IPS-18a (cell line): ENCODE results near the gene DDAH1.
A peak's percentile ranks its signal among the peaks of the same experiment; 100 is the strongest.

ENCODE experiments used
- H3K27ac ChIP-seq: one replicate; pipeline ENCODE4 v1.5.1; 2013; ENCODE audit warnings: low read length
- H3K27me3 ChIP-seq: one replicate; pipeline ENCODE4 v1.6.1; 2013; ENCODE audit warnings: mild to moderate bottlenecking, low read length; ENCODE audit not compliant: control insufficient read depth, insufficient read depth
- H3K36me3 ChIP-seq: one replicate; pipeline ENCODE4 v1.6.1; 2013; ENCODE audit warnings: low read depth, low read length; ENCODE audit not compliant: control insufficient read depth
- H3K4me1 ChIP-seq: one replicate; pipeline ENCODE4 v1.6.1; 2013; ENCODE audit warnings: low read depth, low read length; ENCODE audit not compliant: control insufficient read depth
- H3K4me3 ChIP-seq: one replicate; pipeline ENCODE4 v1.5.1; 2013; ENCODE audit warnings: low read length
- H3K9ac ChIP-seq: one replicate; pipeline ENCODE4 v1.6.1; 2013; ENCODE audit warnings: mild to moderate bottlenecking, low read length, moderate library complexity
- H3K9me3 ChIP-seq: one replicate; pipeline ENCODE4 v1.6.1; 2013; ENCODE audit warnings: low read depth, low read length; ENCODE audit not compliant: control insufficient read depth

DDAH1 gene

DNA sequence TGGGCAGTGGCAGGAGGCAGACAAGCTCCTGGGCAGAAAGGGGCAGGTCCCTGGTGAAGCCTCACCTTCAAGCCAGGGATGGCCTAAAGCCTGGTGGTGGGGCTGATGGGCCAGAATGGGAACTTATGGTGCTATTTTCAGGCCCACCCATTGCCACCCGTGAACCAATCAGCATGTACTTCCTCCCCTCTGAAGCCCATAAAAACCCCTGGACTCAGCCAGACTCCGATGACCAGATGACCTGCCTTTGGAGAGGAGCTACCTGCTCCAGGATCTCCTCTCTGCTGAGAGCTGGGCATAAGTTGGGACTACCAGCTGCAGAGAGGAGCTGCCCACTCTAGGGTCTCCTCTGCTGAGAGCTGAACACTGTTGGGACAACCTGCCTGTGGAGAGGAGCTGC lies 180.8 kb downstream of the DDAH1 start:
- Histone ChIP-seq H3K9ac (no peak overlapping the region), H3K4me1 (peaks cover 4% of the 10 kb centered on the region), H3K9me3 (no peaks in the 10 kb centered on the region), H3K27ac (no peak overlapping the region), H3K4me3 (no peak overlapping the region), H3K36me3 (no peaks in the 10 kb centered on the region), H3K27me3 (no peaks in the 10 kb centered on the region)

DNA sequence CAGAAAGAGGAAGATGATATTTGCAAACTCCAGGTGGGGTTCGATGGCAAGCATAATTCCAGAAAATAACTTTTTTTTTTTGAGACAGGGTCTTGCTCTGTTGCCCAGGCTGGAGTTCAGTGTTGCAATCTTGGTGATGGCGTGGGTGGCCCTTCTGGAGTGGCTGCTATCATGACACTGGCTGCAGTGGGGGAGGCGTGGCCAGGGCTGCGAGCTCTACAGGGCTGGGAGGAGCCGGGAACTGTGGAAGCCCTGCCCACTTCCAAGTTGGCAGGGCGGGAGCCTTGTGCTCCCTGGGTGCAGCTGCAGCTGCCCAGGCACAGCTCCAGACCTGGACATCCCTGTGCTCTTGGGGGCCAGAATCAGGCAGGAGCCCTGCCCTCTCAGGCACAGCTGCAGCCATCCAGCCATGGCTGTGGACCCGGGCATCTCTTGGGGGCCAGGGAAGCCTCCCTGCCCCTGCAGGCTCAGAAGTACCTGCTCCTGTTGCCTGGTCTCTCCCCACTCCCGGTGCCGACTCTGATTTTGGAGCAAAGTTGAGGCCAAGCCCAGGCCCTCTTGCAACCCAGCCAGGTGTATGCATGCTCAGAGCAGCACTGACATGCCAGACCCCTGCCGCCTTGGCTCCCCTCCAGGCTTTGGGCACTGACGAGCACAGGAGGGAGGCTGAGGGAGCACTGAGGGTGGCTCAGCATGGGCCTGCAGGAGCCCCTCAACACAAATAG lies 181.3 kb downstream of the DDAH1 start:
- Histone ChIP-seq H3K9me3 (no peaks in the 10 kb centered on the region), H3K27me3 (no peaks in the 10 kb centered on the region), H3K27ac (no peak overlapping the region), H3K9ac (no peak overlapping the region), H3K4me3 (no peak overlapping the region), H3K4me1 (peaks cover 4% of the 10 kb centered on the region), H3K36me3 (no peaks in the 10 kb centered on the region)

DNA sequence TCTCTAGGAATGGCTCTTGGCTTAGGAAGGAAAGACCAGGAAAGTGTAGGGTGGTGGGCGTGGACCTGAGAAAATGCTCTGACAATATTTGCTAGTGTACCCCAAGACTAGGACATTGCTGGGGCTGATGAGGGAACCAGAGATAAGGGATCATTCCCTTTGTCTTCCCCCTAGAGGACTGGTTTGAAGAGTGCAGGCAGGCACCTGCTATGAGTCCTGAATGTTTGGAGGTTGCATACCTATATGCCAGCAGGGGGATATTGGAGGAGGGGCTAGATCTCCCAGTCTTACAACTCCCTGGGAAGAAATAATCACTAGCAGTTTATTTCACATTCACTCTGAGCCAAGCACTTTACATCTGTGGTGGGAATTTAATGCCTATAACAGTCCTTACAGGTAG lies 182.5 kb downstream of the DDAH1 start:
- no peaks in the 10 kb centered on the region for H3K9me3 ChIP-seq
- H3K27ac ChIP-seq, result no peak overlapping the region
- no peak overlapping the region for H3K9ac ChIP-seq
- H3K27me3 ChIP-seq, result no peaks in the 10 kb centered on the region
- H3K4me3 ChIP-seq, result no peak overlapping the region
- no peaks in the 10 kb centered on the region for H3K36me3 ChIP-seq
- H3K4me1 ChIP-seq, result peaks cover 4% of the 10 kb centered on the region

DNA sequence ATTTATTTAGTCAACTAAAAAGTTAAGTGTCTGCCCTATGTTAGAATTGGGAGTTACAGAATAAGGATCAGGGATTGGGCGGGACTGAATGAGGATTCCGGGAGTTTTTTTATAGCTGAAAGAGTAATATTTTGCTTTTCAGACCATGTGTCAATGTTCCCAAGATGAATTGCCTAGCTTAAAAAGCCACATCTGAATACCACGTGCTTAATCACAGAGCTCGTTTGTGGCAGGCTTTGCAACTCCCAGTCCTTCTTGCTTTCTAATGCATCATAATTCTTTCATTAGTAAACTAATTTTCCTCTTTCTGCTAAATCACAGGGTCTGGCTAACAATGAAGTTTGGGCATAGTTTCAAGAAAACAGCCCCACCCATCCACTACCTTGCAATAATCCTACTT lies 184.3 kb downstream of the DDAH1 start:
- Histone ChIP-seq H3K27me3 (no peaks in the 10 kb centered on the region), H3K36me3 (no peaks in the 10 kb centered on the region), H3K4me3 (no peak overlapping the region), H3K27ac (no peak overlapping the region), H3K4me1 (peaks cover 7% of the 10 kb centered on the region), H3K9me3 (no peaks in the 10 kb centered on the region), H3K9ac (no peak overlapping the region)

DNA sequence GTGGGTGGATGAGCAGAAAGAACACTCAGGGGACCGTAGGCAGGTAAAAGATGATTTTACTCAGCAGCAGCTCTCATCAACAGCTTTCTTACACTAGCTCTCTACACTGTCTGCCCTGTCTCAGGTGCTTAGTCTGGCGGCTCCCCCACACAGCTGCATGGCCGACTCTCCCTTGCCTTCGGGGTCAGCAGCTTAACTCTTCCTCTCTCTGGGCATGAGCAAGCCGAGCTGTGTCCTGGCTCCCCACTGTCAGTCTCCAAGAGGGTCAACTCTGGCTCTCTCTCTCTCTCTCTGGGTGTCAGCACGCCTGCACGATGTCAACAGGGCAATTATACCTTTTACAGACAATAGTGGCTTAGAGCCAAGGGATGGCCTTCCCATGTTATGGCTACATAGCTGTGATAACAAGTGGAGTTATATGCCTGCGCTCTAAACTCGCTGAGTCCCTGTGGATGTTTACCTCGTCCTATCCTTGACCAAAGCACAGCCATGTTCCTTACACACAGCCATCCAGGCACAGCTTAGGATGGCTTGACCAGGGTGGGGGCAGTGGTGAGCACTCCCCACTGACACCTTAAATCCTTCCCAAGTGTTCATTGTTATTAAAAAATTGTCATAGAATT lies 185.4 kb downstream of the DDAH1 start:
- no peak overlapping the region for H3K27ac ChIP-seq
- H3K9ac ChIP-seq, result no peak overlapping the region
- H3K4me1 ChIP-seq, result peaks cover 16% of the 10 kb centered on the region
- H3K36me3 ChIP-seq, result no peaks in the 10 kb centered on the region
- no peaks in the 10 kb centered on the region for H3K27me3 ChIP-seq
- H3K9me3 ChIP-seq, result no peaks in the 10 kb centered on the region
- no peak overlapping the region for H3K4me3 ChIP-seq

DNA sequence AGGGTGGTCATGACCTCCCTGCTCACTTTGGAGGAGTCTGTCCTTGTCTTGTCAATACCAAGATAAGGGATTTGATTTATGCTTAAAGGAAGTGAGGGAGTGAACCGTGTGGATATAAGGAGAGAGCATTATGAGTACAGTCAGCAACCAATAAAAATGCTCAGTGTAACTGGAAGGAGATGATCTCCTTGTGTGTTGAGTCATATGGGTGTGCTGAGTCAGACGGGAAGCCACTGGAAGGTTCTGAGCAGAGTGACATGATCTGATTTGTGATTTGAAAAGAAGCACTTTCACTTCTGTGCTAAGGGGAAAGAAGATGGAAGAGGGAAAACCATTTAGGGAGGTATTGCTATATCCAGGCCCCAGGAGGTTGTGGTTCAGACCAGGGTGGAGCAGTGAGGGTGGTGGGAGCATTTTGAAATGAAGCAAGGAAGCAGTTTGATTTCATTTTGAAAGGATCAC lies 186.1 kb downstream of the DDAH1 start:
- H3K4me3 ChIP-seq, result no peak overlapping the region
- peaks cover 21% of the 10 kb centered on the region for H3K4me1 ChIP-seq
- no peak overlapping the region for H3K9ac ChIP-seq
- no peaks in the 10 kb centered on the region for H3K27me3 ChIP-seq
- no peaks in the 10 kb centered on the region for H3K36me3 ChIP-seq
- no peak overlapping the region for H3K27ac ChIP-seq
- no peaks in the 10 kb centered on the region for H3K9me3 ChIP-seq

DNA sequence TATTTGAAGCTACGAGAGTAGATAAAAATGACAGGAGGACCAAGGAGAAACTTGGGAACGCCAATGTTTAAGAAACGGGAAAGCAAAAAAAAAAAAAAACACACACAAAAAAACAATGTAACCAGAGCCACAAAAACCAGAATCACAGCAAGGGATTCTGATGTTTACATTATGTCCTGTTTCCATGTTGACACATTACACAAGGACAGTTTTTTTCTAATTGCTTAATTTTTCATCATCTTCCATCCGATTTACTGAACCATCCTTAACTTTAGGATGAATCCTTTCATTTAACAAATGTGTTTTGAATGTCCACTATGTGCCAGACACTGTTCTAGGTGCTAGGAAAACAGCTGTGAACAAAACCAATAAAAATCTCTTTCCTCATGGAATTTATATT lies 187.2 kb downstream of the DDAH1 start:
- Histone ChIP-seq H3K36me3 (no peaks in the 10 kb centered on the region), H3K27me3 (no peaks in the 10 kb centered on the region), H3K27ac (no peak overlapping the region)

DNA sequence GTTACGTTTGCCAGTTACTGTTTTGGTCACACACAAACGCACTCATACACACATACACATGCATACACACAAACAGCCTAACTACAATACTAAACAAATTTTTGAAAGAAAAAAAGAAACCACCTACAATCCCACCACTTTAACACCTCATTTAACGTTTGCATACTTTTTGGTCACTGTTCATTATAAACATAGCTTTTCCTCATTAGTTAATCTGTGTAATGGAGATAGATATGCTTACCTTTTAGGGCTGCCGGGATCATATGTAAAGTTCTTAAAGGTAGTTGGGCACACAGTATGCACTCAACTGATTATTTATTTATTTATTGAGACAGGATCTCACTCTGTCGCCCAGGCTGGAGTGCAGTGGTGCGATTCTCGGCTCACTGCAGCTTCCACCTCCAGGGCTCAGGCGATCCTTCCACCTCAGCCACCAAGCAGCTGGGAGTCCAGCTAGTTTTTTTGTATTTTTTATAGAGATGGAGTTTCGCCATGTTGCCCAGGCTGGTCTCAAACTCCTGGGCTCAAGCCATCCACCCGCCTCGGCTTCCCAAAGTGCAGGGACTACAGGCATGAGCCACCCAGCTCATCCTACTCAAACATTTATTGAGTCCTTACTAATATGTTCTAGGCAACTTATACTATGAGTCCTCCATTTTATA lies 187.8 kb downstream of the DDAH1 start:
- H3K27me3 ChIP-seq, result no peaks in the 10 kb centered on the region
- H3K27ac ChIP-seq, result peak overlapping the region; percentile 18
- peak overlapping the region; percentile 79 for H3K4me3 ChIP-seq
- H3K4me1 ChIP-seq, result peaks cover 18% of the 10 kb centered on the region
- H3K36me3 ChIP-seq, result no peaks in the 10 kb centered on the region
- H3K9me3 ChIP-seq, result no peaks in the 10 kb centered on the region
- H3K9ac ChIP-seq, result peak overlapping the region; percentile 43

More for the DNA sequence above, 187.2 kb downstream of the DDAH1 start:
- H3K4me3 ChIP-seq, result no peak overlapping the region
- no peaks in the 10 kb centered on the region for H3K9me3 ChIP-seq
- H3K4me1 ChIP-seq, result peaks cover 21% of the 10 kb centered on the region
- no peak overlapping the region for H3K9ac ChIP-seq

DNA sequence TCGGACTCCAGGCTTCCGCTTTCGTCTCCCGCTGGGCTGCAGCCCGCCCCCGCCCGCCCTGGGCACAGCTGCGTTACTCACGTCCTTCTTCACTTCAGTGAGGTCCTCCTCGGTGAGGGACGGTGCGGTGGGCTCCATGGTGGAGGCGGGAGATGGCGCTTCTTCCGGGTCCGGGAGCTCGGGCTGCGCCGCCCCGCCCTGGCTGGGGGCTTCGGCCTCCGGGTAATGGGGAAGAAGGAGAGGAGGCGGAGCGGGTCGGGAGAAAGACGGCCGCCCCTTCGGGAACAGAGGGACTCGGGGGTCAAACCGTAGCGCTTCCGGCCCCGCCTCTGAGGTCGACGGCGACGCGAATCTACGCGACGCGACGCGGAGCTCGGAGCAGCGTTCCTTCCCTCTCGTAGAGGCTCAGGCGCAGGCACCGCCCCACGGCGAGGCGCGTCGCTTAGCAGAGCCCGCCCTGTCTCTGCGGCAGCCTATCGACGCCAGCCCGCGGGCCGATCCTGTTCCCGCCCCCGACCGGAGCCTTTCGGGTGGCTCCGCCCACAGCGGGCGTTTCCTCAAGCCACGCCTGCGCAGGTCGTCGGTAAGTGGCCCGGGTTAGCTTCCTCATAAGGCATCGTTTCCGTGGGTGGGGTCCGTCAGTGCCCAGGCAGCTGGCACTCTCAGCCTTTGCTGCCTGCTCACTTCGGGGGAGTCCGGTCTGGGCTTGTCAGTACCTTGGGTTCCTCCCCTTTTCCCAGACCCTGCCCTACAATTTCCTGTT lies 188.6 kb downstream of the DDAH1 start, which contains the start of gene BCL10:
TSS of gene BCL10 (minus strand) at position 418 of the 763 bp plus-strand sequence. CDS start at position 138, 280 bp downstream.
- Histone ChIP-seq H3K4me3 (peak within 1 kb of the TSS; percentile 100), H3K4me1 (peaks cover 17% of the 10 kb centered on the region), H3K27me3 (no peaks in the 10 kb centered on the region)

DNA sequence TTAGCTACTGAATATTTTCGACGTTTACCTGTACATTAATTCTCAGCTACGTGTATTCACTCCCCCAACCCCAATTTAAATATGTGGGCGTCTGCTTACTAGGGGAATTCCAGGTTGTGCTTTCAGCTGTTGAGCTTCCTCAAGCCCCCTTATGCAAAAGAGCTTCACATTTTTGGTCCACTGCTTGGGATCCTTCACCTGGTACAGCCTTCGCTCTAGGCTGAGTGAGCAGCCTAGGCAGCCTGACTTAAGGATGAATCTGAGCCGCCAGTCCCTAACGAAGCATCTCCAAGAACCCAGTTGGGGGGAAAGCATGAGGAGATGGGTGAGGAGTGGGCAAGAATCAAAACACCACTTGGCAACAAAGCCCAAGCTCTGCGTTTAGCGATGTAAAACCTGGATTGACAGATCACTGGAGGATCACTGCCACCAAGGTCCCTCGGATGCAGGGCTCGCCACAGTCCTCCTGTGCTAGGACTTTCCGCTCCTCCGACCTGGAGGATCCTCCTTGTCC lies 189.2 kb downstream of the DDAH1 start:
- Histone ChIP-seq H3K4me3 (peak overlapping the region; percentile 100), H3K27me3 (no peaks in the 10 kb centered on the region), H3K27ac (peak overlapping the region; percentile 93), H3K4me1 (peaks cover 17% of the 10 kb centered on the region), H3K36me3 (peaks cover 10% of the 10 kb centered on the region), H3K9me3 (no peaks in the 10 kb centered on the region), H3K9ac (peak overlapping the region; percentile 96)

More for the DNA sequence above, 188.6 kb downstream of the DDAH1 start, which contains the start of gene BCL10:
- Histone ChIP-seq H3K9ac (peak within 1 kb of the TSS; percentile 96), H3K9me3 (no peaks in the 10 kb centered on the region), H3K36me3 (peaks cover 4% of the 10 kb centered on the region), H3K27ac (peak within 1 kb of the TSS; percentile 93)

DNA sequence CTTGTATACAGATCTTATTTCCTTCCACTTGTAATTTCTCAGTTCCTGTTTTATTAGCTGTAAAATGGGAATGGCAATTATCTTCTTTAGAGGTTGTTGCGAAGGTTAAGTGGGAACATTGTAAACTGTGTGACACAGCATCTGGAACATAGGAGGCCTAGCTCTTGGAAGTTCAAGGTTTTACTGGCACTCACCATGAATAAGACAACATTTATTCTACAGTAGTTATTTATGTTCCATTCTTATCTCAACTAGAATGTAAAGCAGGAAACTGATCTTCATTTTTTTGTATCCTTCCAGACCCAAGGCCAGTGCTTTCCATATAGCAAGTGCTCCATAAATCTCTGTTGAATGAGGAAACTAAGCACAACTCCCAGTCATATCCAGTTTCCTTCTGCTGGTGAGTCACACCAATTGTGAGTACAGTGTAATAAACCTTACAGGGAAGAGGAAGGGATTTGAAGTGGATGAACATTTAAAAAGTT lies 189.9 kb downstream of the DDAH1 start:
- Histone ChIP-seq H3K27ac (no peak overlapping the region), H3K9ac (peak overlapping the region; percentile 96), H3K36me3 (peaks cover 17% of the 10 kb centered on the region), H3K9me3 (no peaks in the 10 kb centered on the region), H3K27me3 (no peaks in the 10 kb centered on the region), H3K4me1 (peaks cover 17% of the 10 kb centered on the region), H3K4me3 (peak overlapping the region; percentile 100)
